HL-60 (cell line): ENCODE measurements around the gene AGTRAP.

Experiments used
- DNase-seq, 2 experiments: peaks; one replicate each; pipeline ENCODE4 v3.0.0-alpha.2; 2010 to 2020; ENCODE audit warnings: low read depth in 1 of 2, low spot score in 1 of 2
- H3K27ac ChIP-seq: fragments of 250-450 bp; sonication (Bioruptor Pico); replicated peaks from 2 replicates; pipeline ENCODE4 v1.5.1; 2020; ENCODE audit warnings: mild to moderate bottlenecking, moderate library complexity
- H3K27me3 ChIP-seq: fragments of 250-450 bp; sonication (Bioruptor Pico); 2 replicates; pipeline ENCODE4 v1.5.1; 2021; ENCODE audit warnings: mild to moderate bottlenecking, moderate library complexity; ENCODE audit not compliant: insufficient read depth, poor library complexity, severe bottlenecking
- H3K4me3 ChIP-seq: replicated peaks from 2 replicates; pipeline ENCODE4 v1.5.1; 2011; ENCODE audit warnings: mild to moderate bottlenecking, control low read depth, low read length; ENCODE audit not compliant: insufficient read depth
- CTCF ChIP-seq: IDR thresholded peaks from one replicate; pipeline ENCODE4 v1.5.1; 2011; ENCODE audit warnings: low read length, control low read depth, inconsistent platforms; ENCODE audit not compliant: insufficient read depth
- GABPA ChIP-seq: IDR thresholded peaks from 2 replicates; pipeline ENCODE4 v1.6.1; 2012; ENCODE audit warnings: low read depth
- POLR2AphosphoS5 ChIP-seq: IDR thresholded peaks from 2 replicates; pipeline ENCODE4 v1.6.1; 2012; ENCODE audit warnings: low read depth
- REST ChIP-seq: IDR thresholded peaks from 2 replicates; pipeline ENCODE4 v1.6.1; 2012; ENCODE audit warnings: low read depth; ENCODE audit not compliant: insufficient replicate concordance
- SPI1 ChIP-seq: IDR thresholded peaks from 2 replicates; pipeline ENCODE4 v1.6.1; 2012; ENCODE audit warnings: low read depth, mild to moderate bottlenecking, borderline replicate concordance

The AGTRAP gene

GRCh38 chr1:11782127-11782708, 46.3 kb downstream of the AGTRAP start:
- H3K27me3 ChIP-seq, result no peaks in the 10 kb centered on the region
- TF ChIP-seq POLR2AphosphoS5 (no peak), GABPA (no peak), REST (no peak), SPI1 (no peak), CTCF (no peak)
- H3K4me3 ChIP-seq, result no peak overlapping the region
- H3K27ac ChIP-seq, result no peak overlapping the region
- DNase-seq, result no peak

GRCh38 chr1:11783556-11783955, 47.6 kb downstream of the AGTRAP start:
- Histone ChIP-seq H3K27me3 (no peaks in the 10 kb centered on the region), H3K4me3 (no peak overlapping the region), H3K27ac (no peak overlapping the region)
- TF ChIP-seq CTCF, result no peak
- no peak for TF ChIP-seq REST
- TF ChIP-seq GABPA, result no peak
- no peak for TF ChIP-seq SPI1
- no peak for TF ChIP-seq POLR2AphosphoS5
- DNase-seq, result no peak

GRCh38 chr1:11784256-11784992, 48.5 kb downstream of the AGTRAP start:
- H3K27me3 ChIP-seq, result no peaks in the 10 kb centered on the region
- TF ChIP-seq GABPA (no peak), POLR2AphosphoS5 (no peak), SPI1 (no peak), CTCF (no peak)
- no peak overlapping the region for H3K27ac ChIP-seq
- DNase-seq, result no peak
- H3K4me3 ChIP-seq, result no peak overlapping the region
